GM19467 (cell line): ENCODE results near the gene CTDNEP1.

Experiments
- ATAC-seq: cut with Tn5 transposase; IDR thresholded peaks from one replicate; pipeline ENCODE4 v1.9.1; 2021; ENCODE audit warnings: mild to moderate bottlenecking, moderate library complexity; ENCODE audit not compliant: unreplicated experiment

CTDNEP1 gene

DNA sequence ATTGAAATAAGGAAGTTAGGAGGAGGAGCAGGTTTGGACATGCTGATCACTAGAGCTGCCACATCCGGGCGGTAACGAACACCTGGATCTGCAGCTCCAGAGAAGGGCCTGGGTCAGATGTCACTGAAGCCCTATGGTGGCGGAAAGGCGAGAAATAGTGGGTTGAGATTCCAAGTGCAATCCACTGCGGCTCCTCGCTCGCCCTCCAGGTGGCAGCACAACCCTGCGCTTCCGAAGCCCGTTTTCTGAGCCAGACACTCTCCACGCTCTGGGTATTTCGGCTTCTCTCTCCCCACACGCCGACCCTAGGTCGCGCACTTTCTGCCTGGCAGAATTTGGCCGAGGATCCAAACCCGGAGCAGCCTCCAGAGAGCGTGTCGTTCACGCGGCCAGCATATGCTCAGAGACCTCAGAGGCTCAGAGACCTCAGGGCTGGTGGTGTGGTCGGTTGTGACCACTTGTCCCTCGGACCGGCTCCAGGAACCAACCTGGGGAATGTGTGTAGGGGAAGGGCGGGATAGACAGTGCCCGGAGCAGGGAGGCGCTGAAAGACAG, 29.1 kb upstream of the CTDNEP1 start:
- ATAC-seq, result peak; percentile 62

DNA sequence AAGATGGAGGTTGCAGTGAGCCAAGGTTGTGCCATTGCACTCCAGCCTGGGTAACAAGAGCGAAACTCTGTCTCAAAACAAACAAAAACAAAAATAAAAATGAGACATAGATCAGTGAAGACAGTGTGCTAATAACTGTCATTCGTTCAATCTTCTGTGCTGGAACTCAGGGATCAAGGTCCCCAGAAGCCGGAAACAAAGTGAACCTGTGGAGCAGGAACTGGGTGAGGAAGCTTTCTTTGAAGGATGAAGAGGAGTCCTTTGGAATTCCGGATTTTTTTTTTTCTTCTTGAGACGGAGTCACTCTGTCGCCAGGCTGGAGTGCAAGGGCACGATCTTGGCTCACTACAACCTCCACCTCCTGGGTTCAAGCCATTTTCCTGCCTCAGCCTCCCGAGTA, 27.9 kb upstream of the CTDNEP1 start:
- ATAC-seq, result no peak

DNA sequence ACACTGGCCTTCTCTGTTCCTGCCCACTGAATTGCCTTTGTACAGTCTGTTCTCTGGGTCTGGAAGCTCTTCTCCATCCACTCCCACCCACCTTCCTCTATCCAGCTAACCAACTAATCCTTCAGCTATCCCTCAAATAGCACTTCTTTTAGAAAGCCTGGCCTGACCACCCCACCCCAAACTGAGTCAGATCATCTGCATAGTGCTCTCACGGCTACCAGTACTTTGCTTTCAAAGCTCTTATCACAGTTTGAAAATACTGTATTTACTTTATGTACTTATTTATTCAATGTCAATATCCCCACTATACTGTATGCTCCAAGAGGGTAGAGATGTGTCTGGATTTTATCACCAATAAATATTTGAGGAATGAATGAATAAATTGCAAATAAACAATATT, 15.2 kb upstream of the CTDNEP1 start:
- no peak for ATAC-seq

DNA sequence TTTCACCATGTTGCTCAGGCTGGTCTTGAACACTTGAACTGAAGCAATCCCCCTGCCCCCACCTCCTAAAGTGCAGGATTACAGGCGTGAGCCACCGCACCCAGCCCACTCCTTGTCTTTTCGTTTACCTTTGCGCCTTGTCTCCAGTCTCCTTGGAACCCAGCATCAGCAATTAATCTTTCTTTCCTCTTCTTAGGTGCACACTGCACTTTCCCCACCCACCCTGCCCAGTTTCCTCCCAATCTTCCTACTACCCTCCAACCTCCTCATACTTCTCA, 12.2 kb upstream of the CTDNEP1 start:
- ATAC-seq, result no peak

DNA sequence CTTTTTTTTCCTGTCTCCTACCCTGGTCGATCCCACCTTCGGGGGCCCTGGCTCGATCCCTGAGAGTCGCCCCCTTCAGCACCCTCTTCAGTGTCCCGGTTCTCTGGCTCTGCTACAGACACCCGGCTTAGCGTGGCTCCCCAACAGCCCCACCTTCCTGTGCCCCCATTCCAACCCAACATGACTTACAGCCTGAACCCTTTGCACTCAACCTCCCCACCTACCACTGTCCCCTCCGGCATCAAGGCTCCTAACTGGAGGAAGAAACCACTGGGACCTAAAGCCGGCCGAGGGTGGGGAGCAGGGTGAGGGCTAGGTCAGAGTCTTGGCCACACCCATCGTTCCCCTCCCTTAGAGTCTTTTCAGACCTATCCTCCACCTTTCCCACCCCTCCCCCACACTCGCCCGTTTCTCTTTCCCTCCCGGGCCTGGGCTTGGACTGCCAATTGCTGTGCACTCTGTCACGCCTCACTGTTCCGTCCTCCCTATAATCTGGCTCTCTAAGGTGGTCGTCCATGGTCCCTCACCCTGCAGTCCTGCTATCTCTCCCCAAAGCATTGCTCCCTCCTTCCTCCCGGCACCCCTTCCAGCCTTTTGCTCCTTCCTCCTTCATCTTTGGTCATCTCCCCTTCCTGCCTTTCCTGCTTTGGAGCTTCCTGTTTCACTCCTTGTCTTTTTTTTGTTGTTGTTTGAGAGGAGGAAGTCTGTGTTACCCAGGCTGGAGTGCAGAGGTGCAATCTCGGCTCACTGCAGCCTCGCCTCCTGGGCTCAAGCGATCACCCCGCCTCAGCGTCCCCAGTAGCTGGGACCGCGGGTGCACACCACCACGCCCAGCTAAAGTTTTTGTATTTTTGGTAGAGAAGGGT, 11.6 kb upstream of the CTDNEP1 start:
- no peak for ATAC-seq

DNA sequence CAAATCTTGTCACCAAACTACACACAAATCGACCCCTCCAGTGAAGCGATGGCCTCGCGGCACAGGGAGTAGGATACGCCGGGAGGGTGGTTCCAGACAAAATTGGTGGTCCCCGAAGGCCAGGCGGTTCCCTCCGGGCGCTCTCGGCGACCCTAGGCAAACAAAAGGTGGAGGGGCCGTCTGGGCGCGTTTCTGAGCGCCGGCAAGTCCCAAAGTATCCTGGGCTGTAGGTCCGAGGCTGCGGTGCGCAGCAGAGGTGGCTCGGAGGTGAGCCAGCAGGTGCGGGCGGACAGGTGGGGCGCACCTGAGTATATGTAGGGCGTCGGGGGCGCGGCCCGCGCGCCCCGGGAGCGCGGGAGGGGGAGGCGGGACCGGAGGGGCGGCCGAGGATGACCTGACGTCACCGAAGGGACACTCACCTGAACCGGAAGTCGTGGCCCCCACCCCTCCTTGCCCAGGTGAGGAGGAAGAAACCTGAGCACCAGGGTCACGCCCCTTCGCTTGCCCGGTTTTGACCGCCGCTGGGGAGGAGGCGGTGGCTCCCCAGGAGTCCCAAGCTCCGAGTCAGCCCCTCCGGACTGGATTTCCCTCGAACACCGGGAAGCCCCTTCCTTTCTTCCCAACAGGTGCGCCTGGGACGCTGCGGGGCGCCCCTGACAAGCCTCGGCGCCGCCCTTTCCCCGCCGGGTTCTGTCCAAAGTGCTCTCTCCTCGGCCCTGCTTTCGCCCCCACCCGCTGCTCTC, 10.8 kb upstream of the CTDNEP1 start, which contains the start of gene CLDN7:
CLDN7 (minus strand) TSS at position 287 of the 743 bp plus-strand sequence. CDS start 435 bp downstream, outside the sequence.
- ATAC-seq, result no peak

DNA sequence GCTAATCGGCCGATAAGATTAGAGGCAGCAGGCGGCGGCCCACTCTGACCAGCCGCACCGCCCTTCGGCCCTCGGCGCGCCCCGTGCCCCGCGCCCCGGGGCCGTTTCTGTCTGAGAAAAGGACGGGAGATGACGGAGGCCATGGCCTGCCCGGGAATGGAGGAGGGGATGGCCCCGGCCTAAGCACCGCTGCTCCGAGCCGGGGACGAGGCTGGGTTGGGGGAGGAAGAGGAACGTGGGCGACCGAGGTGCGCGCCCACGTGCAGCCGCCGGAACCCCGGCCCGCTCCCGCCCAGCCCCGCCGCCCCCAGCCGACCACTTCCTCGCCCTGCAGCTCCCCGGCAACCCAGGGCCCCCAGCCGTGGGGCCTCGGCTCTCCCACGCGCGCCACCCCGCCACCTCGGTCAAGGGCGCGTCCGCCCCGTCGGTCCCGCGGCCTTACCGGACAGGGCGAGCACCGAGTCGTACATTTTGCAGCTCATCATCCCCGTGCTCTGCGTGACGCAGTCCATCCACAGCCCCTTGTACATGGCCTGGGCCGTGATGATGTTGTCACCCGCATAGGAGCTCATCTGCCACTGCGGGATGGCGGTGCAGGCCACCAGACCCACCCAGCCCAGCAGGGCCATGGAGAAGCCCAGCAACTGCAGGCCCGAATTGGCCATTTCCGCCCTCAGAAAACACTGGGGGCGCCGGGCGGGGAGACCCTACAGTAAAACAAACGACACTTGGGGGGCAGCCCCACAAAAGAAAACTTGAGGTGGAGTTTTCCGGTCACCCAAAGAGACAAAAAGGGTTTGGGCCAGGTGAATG, 10.1 kb upstream of the CTDNEP1 start:
- ATAC-seq, result no peak

DNA sequence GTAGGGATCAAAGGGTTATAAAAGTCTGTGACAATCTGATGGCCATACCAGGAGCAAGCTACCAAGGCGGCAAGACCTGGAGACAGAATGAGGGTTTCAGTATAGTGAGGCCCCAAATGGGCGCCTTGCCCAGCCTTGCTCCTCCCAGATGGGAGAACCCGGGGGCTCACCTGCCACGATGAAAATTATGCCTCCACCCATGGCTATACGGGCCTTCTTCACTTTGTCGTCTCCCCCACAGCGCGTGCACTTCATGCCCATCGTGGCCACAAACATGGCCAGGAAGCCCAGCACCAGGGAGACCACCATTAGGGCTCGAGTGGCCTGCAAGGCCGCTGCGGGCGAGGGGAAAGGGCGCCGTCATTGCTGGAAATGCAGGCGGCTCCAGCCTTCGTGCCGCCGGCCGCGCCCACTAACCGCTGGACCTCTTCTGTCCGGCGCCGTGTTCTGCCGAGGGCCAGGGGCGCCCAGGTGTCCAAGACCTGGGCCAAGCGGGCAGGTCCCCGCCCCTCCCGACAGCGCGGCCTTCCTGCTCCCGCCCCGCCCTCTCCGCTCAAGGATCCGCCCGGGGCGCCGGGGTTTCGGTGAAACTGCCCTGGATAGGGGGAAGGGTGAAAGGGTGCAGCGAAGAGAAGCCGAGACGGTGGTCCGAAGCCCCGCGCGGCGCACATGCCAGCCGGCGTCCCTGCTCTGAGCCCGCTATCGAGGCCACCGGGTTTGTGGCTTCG, 9.3 kb upstream of the CTDNEP1 start:
- no peak for ATAC-seq

DNA sequence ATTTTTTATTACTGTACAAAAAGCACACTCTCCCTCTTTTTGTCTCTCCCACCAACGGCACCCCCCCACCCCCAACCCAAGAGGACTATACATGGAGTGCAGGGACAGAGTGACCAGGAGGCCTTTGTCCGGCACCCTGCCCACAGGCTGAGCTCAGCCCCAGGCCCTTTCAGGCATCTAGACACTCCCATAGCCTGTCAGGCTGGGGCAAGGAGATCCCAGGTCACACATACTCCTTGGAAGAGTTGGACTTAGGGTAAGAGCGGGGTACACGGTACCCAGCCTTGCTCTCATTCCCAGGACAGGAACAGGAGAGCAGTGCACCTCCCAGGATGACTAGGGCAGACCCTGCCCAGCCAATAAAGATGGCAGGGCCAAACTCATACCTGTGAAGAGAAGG, 8.6 kb upstream of the CTDNEP1 start:
- ATAC-seq, result no peak

DNA sequence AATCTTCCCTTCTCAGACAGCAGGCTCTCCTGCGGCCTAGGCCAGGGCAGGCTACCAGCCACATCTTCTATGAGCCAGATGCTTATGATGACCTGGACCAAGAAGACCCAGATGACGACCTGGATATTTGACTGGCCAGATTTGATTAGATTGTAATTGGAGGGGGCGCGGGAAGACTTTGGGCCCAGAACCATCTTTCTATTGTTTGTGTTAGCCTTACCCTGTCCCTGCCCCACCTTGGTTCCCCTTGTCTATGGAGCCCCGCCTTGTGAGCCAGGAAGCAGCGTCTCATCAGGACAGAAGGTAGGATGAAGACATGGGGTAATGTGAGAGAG, 8.0 kb upstream of the CTDNEP1 start:
- ATAC-seq, result no peak

DNA sequence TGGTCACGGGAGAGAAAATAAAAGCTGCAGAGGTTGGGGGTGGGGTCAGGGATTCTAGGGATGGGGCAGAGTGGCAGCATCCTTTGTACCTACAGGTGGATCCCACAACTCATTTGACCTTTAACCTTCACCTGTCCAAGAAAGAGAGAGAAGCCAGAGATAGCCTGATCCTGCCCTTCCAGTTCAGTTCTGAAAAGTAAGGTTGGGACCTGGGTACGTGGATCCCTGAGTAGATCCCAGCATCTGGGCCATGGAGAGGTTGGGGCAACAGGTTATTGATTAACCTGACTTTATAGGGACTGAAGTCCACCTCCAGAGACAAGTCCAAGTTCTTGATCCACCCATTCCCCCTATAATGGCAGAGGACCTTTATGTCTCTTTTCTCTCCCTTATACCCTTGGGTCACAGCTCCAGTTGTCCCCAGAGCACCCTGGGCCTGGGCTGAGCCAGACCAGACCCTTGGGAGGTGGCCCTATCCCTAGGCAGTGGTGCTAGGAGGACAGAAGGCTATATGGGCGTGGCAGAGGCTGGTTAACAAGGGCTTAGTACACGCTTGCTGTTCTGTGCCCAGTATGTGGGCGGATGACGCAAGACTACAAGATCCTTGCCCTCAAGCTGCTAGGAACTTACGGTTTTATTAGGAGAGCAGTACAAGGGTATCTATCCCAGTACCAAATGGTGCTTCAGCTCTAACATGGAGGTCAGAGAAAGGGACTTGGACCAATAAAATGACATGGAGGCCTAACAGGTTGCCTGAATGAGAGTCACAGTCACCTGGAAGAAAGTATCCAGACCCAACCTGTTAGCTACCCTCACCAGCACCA, 7.4 kb upstream of the CTDNEP1 start:
- ATAC-seq, result no peak

DNA sequence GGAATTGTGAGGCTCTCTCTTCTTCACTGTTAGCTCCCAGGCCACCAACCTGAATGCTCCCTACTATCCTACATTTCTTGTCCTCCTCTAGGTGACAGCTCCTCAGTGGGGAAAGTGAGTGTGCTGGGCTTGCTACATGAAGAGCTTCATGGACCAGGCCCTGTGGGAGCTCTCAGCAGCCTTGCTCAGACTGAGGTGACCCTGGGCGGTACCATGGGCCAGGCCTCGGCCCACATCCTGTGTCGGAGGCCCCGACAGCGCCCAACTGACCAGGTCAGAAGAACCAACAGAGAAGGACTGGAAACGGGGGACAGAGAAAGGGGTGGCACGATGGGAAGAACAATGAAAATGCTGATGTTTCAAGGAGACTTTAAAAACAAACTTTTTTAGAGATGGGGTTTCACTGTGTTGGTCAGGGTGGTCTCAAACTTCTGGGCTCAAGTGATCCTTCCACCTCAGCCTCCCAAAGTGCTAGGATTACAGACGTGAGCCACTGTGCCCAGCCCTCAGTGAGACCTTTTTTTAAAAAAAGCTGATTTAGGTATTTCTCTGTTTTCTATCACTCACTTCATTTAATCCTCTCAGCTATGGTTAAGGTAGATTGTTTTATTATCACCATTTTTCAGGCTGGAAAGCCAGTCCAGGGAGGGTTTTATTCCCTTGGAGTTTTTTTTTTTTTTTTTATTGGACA, 5.4 kb upstream of the CTDNEP1 start:
- ATAC-seq, result no peak

DNA sequence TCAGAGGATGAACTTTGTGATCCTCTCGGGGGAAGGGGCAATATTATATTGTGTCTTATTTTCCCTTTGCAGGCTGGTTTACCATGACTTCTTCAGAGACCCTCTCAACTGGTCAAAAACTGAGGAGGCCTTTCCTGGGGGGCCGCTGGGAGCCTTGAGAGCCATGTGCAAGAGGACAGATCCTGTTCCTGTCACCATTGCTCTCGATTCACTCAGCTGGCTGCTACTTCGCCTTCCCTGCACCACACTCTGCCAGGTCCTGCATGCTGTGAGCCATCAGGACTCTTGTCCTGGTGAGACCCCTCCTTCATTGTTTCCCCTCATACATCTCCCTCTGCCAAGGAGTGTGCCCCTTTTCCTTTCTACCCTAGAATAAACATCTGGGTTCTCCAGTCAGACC, 3.0 kb upstream of the CTDNEP1 start:
- no peak for ATAC-seq

DNA sequence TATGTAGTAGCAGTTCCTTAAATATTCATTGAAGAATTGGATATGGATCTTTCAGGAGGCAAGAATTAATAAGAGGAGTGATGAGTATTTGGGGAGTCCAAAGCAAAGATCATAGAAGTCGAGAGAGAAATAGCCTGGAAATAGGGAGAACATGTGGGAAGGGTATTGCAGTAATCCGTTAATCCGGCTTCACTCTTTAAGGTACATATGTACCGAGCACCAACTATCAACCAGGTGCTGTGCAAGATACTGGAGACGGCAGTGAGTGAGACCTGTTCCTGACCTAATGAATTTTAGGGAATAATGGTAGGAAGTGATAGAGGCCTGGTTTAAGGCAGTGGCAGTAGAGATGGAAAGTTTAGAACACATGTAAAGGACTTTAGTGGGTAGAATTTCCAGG, 1.5 kb upstream of the CTDNEP1 start:
- no peak for ATAC-seq

DNA sequence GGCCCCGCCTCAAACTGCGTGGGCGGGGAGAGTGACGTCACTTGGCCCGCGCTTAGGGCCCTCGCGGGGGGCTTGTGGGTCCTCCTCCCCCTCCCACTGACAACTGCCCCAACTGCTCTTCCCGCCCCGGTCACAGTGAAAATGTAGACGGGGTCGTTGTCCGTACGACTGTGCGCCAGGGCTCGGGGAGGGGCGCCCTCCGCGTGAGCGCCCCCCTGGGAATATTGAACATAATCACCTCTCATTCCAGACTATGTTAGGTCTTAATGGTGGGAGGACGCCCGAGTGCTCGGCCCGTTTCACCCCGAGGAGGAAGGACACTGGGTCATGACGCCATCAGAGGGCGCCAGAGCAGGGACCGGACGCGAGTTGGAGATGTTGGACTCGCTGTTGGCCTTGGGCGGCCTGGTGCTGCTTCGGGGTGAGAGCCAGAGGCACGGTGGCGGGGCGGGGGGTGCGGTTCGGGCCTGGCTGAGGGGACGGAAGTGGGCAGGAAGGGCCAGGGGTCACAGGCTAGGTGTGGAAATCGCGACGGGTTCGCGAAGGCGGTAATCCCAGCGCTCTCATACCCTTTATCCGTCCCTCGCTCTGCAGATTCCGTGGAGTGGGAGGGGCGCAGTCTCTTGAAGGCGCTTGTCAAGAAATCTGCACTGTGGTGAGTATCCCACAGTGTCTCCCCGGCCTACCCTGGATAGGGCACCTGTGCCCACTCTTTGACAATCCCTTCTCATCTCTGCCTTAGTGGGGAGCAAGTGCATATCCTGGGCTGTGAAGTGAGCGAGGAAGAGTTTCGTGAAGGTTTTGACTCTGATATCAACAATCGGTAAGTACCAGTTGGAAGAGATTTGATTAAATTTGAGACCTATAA, 876 bp upstream of the CTDNEP1 start, which contains the start of gene ELP5:
ELP5 (plus strand) TSS at position 40 of the 868 bp plus-strand sequence; CDS start at position 376, 336 bp downstream.
- peak; percentile 31 for ATAC-seq

DNA sequence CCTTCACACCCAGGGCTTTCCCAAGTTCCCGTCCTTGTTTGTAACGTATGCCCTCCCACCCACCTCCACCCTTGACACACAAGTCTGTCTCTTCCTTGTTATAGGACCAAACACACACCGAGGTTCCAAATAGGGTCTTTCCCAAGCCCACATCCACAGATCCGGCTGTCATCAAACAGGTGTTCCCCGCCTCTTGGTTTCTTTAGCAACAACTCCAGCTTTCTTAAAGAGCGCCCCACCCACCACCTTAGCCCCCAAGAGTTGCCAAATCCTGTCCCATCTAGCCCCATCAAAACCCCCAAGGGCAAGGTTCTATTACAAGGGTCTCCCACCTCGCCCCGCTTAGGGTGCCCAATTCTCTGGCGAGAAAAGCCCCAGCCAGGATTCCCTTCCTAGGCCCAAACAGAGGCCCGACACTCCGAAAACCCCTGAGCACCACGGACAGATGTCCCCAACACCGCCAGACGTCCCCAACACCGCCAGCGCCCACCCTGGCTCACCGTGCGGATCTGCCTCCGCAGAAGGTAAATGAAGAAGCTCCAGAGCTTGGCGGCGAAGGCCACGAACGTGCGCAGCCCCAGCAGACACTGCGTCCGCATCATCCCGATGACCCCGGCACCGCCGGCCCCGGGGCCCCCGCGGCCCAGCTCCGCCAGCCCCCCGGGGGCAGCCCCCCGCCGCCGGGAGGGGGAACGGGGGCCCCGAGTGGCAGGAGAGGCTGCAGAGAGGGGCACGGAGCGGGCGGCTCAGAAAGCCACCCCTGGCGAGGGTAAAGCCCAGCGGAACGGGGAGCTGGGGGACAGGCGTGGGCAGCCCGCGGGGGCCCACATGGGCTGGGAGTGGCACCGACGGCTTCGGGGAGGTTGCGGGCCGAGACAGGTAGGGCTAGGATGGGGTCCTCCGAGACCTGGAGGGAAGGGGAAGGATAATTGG, 573 bp downstream of the CTDNEP1 start:
- ATAC-seq, result no peak

DNA sequence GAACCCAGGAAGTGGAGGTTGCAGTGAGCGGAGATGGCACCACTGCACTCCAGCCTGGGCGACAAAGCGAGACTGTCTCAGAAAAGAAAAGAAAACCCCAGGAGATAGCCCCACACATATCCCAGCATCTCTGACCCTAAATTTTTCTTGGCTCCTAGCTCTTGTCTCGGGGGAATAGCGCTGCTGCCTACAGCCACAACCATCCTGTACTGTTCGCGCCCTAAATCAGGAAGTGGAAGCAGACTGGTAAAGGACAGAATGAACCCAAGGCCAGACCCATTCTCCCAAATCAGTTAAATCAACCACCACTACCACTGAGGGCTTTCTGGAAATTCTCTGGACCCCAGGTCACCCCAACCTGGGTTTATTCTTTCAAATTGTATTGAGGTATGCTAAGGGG, 1.7 kb downstream of the CTDNEP1 start:
- ATAC-seq, result no peak
